Gastroesophageal sphincter (tissue), 3 donors: ENCODE measurements around the gene USP24.

Experiments
- EP300 ChIP-seq: sonication (generic); formaldehyde crosslinking; IDR thresholded peaks from one replicate; pipeline ENCODE4 v1.6.1; 2017; ENCODE audit warnings: antibody characterized with exemption, mild to moderate bottlenecking
- POLR2A ChIP-seq, 2 donors: fragments of 450-650 bp; IDR thresholded peaks; one replicate each; pipeline ENCODE4 v1.6.1; 2017; ENCODE audit warnings: antibody characterized with exemption in 2 of 2, mild to moderate bottlenecking in 2 of 2, moderate library complexity in 1 of 2
- POLR2AphosphoS5 ChIP-seq: sonication (generic); formaldehyde crosslinking; IDR thresholded peaks from one replicate; pipeline ENCODE4 v1.6.1; 2017; ENCODE audit warnings: antibody characterized with exemption
- TF ChIP-seq, protein P1 (sequence below), 4 experiments: fragments of 200-600 bp in 2 of 4; fragments of 450-650 bp in 2 of 4; sonication (generic) in 1 of 4; IDR thresholded peaks; one replicate each; pipeline ENCODE4 v1.5.1; 2017 to 2019; ENCODE audit warnings: antibody characterized with exemption in 4 of 4, mild to moderate bottlenecking in 2 of 4, moderate library complexity in 2 of 4

DNA sequence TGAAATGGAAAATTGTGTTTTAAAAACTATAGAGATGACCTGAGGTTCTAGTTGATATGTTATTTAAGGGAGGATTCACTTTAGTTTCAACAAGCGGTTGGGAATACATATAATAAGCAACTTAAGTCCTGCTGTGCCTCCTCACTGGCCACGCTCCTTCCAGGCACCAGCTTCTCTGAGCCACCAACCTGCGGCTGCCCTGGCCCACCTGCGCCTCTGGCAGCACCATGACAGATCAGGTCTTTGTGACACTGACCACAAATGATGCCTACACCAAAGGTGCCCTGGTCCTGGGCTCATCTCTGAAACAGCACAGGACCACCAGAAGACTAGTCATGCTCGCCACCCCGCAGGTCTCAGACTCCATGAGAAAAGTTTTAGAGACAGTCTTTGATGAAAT, 7.0 kb upstream of the USP24 start:
- TF ChIP-seq, protein P1, sequence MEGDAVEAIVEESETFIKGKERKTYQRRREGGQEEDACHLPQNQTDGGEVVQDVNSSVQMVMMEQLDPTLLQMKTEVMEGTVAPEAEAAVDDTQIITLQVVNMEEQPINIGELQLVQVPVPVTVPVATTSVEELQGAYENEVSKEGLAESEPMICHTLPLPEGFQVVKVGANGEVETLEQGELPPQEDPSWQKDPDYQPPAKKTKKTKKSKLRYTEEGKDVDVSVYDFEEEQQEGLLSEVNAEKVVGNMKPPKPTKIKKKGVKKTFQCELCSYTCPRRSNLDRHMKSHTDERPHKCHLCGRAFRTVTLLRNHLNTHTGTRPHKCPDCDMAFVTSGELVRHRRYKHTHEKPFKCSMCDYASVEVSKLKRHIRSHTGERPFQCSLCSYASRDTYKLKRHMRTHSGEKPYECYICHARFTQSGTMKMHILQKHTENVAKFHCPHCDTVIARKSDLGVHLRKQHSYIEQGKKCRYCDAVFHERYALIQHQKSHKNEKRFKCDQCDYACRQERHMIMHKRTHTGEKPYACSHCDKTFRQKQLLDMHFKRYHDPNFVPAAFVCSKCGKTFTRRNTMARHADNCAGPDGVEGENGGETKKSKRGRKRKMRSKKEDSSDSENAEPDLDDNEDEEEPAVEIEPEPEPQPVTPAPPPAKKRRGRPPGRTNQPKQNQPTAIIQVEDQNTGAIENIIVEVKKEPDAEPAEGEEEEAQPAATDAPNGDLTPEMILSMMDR (IDR thresholded peaks at IDR 0.05): no peak
- TF ChIP-seq POLR2A (IDR thresholded peaks at IDR 0.05) (no peak), POLR2AphosphoS5 (no peak), EP300 (no peak)
